ENCODE data around the gene ANGPTL5. TPM values are rescaled to one million over a fixed set of nuclear protein-coding genes. Genes with fewer than 3 reads are reported as not detected.
"Not testable (repeated sequence)": the region's sequence is repeated elsewhere in the genome, so short reads cannot be mapped to it uniquely, and the experiment has no call there.

The ANGPTL5 gene
- polyA plus RNA-seq (2014; cell fraction: cytosol; rRNA removed), result not detected in 2 replicates
- polyA plus RNA-seq (2014; cell fraction: nucleus; rRNA removed), result not detected in 2 replicates

DNA sequence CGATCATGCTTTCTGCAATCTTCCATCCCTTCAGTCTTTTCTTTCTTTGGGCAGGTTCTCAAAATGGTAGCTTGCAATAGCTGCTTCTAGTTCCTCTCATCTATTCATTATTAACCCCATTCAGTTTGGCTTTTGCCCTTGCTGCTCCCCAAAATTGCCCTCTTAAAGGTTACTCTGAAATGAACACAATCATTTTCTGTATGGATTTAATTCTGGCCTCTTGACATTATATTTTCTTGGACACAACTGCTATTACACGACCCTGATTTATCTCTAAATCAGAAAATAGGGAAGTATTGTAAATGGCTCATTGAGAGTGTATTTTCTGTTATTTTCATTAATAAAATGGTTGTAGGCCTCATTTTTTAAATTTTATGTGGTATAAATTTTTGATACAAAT is at the start of gene ANGPTL5:
Gene ANGPTL5 (minus strand): TSS at position 101 of the 400 bp plus-strand sequence. CDS start 8,613 bp downstream, outside the sequence.
- no peak for DNase-seq (ENCODE audit: low spot score)

DNA sequence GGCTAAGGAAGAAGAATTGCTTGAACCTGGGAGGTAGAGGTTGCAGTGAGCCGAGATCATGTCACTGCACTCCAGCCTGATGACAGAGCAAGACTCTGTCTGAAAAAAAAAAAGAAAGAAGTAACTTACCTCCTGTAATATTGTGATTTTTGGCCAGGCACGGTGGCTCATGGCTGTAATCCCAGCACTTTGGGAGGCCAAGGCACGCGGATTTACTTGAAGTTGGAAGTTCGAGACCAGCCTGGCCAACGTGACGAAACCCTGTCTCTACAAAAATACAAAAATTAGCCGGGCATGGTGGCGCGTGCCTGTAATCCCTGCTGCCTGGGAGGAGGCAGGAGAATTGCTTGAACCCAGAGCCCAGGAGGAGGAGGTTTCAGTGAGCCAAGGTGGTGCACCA is 47.9 kb upstream of the ANGPTL5 start:
- not testable (repeated sequence) for DNase-seq (ENCODE audit: low spot score)

DNA sequence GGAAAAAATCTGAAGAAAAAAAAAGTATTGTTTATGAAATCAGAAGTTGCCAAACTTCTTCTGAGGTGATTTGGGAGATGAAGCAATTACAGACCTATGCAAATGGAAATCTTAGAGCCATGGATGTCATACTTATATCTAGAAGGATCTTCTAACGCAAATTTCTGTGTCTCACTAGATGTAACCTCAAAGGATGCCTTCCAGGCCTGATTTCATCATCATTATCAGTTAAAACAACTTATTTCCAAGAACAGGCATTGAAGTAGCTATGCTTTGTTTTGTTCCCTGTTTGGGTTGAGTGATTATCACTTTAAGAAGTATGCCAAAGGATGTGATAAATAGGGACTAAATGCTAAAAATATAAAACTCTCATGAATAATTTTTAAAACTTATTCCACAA is 43.9 kb upstream of the ANGPTL5 start:
- DNase-seq (ENCODE audit: low spot score), result no peak

DNA sequence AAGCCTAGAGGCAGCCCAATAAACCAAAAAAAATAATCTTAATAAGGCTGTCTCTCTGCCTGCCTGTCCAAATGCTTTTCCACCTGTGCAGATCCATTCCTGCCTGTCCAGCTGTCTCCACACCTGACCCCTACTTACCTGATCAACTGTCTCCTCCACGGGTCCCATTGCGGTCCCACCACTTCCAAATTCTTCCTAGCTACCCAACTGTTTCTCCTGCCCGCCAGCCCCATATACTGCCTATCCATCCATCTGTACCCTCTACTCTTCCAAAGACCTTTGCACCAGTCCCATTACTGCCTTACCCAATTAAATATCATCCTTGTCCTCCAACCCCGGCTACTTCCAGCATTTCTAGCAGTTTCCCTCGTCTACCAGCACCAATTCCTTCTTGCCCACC is 39.4 kb upstream of the ANGPTL5 start:
- no peak for DNase-seq (ENCODE audit: low spot score)

DNA sequence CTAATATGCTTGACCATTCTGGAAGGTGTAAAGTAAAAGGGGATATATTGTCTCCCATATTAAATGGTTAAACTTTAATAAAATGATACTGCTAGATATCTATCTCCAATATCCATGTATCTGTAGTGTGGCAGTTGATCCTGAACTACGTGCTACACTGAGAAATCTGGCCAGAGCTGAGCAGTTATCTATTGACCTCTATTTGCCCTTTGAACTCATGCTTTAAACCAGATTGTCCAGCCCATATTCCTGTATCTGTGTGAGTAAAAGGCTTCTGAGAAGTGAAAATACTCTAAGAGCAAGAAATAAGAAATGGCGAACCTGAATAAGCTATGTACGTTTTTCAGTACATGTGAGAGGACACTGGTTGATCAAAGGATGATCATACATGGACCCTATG is 39.0 kb upstream of the ANGPTL5 start:
- no peak for DNase-seq (ENCODE audit: low spot score)

DNA sequence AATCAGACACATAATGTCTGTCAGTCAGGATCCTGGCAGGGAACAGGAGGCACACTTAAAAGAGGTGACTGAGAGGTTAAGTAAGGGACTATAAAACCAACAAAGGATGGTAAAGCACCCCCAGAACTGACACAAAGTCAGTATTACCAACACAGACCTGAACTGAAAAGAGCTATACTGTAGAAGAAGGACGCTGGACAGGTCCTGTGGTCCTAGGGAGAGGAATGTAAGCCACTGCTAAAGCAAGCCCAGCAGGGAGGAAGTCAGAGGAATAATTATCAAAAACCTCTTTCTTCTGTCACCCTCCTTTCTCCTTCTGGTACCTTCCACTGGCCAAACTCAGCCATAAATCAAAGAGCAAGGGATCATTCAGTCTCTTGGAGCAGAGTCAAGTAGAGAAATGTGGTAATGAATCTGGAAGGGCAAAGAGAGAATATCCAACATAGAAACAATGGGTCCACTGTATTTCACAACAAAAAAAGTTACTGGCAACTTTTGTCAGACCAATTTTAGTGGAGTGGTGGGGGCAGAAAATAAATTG is 33.4 kb upstream of the ANGPTL5 start:
- no peak for DNase-seq (ENCODE audit: low spot score)

DNA sequence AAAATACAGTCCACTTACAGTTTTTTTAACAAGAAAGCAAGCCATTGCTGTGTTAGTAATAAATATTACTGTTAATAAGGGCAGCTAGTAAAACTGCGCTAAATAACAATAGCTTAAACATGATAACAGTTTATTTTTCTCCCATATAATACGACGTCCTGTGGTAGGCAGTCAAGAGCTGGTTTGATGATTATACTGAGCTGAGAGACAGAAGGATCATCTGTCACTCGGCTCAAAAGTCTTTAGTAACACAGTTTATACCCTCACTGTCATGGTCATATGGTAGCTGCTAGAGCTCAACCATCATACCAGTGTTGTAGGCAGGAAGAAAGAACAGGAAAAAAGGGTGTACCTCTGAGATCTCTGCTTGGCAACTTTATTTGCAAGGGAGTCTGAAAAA is 29.1 kb upstream of the ANGPTL5 start:
- no peak for DNase-seq (ENCODE audit: low spot score)

DNA sequence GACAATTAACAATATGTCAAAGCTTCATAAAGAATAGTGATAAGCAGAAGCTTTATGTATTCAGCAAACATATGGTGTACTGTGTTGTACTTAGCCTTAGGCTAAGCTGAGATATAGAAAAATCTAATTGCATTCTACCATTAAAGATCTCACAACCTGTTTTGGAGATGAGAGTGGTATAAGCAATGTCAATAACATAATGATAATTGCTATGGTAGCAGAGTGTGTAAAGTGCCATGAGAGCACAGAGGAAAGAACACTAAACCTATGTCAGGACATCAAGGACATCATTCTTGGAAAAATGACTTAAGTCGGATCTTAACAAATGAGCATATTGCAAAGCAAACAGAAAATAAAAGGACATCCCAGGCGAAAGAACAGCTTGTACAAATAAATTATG is 28.6 kb upstream of the ANGPTL5 start:
- no peak for DNase-seq (ENCODE audit: low spot score)

DNA sequence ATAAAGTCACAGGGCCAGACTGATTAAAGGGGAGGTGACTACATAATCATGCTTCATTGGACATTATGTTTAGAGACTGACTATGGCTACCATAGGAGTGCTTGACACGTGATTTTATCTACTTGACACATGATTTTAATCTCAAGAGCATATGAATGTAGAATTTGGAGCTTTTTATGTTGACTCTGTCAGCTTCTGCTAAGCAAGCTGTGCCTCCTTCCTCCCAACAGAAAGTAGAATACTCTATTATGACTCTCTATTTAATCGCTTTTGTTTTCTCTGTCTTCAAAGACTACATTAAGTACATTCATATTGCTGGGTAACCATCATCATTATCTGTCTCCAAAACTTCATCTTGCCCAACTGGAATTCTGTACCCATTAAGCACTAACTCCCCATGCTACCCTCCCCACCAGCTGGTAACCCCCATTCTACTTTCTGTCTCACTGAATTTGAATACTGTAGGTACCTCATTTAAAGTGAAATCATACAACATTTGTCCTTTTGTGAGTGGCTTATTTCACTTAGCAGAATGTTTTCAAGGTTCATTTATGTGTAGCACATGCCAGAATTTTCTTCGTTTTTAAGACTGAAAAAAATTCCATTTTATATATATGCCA is 24.7 kb upstream of the ANGPTL5 start:
- DNase-seq (ENCODE audit: low spot score), result no peak

DNA sequence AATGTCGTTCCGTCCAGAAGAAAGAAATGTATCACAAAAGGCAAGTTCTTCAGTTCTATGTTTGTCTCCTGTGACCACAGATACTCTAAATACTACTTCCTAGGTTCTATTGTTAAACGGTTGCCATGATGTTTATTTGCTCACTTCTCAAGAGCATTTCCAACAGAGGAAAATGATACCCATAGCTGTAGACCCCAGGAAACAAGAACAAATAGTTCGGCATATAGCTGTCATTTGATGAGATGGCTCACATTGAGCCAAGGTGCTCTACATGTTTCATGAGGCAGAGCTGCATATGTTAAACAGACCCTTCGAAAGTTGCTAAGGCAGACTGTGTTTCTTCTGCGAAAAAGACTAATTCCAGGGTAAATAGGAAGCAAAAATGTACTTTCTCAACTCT is 15.4 kb upstream of the ANGPTL5 start:
- DNase-seq (ENCODE audit: low spot score), result no peak

DNA sequence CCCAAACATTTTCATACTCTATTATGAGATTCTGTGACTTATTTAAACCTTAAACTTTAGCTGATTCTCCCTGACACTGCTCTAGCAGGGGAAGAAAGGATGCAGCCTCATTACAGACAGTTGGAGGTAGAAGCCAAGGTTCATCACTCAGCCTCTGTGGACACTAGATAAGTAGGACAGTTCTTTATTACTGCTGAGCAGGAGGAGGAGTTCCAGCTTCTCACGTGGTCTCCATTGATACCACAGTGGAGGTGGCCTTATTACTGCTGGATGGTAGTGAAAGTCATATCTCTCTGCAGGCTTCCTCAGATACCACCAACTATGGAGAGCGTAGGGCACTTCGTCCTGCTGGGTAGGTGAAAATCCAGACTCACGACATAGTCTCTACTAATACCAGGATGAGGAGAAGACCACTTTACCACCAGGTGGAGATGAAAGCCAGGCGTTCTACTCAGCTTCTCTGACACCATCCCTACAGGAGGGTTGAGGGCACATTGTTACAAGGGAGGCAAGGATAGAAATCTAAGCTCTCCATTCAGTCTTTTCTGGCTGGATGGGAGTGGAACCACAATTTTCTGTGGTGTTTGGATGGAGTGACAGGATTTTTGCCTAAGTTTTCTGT is 13.1 kb upstream of the ANGPTL5 start:
- DNase-seq (ENCODE audit: low spot score), result no peak

DNA sequence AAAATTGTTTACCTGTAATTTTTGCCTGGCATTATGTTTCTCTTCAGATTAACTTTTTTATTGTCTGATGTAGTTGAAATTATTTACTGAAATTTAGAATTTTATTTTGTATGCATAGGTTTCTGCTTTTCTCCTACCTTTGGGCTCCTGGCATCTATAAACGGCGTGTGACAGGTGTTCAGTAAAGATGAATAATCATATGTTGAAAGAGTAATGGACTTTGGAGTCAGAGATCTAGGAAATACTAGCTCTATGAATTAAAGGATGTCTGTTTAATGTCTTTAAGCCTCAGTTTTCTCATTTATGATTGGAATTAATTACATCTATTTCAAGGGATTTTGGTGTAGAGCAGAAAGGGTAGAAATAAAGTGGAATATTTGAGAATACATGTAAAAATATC is 7.2 kb upstream of the ANGPTL5 start:
- DNase-seq (ENCODE audit: low spot score), result no peak

DNA sequence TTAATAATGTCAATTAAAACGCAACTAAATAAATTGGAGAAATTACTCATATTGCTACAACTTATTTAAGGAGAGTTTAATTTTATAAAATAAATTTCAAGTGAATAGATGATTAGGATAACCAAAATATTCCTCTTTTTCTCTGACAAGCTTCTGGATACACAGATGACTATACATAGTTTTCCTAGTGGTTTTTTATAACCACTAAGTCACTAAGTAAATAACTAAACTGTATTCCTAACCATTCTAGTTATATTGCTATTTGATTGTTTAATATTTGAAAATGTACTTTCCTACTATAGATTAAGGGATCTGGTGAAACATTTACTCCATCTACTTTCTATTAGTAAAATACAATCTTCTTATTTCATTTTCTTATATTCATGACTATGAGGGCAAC is 4.7 kb upstream of the ANGPTL5 start:
- no peak for DNase-seq (ENCODE audit: low spot score)

DNA sequence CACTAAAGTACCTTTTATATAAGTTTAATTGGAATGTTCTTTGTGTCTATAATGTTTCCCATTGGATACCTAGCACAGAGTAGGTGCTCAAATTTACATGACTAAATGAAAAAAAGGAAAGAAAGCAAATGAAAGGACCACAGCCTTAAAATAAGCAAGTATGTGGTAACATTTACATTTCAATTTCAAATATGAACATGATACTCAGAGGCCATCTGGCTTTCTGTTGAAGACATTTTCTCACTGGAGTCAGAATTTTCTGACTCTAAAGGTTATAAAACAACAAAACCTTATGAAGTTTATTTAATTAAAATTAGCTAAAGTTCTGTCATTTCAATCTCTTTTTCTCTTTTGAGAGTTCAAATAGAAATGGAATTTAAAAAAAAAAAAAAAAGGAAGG is 904 bp upstream of the ANGPTL5 start:
- no peak for DNase-seq (ENCODE audit: low spot score)

DNA sequence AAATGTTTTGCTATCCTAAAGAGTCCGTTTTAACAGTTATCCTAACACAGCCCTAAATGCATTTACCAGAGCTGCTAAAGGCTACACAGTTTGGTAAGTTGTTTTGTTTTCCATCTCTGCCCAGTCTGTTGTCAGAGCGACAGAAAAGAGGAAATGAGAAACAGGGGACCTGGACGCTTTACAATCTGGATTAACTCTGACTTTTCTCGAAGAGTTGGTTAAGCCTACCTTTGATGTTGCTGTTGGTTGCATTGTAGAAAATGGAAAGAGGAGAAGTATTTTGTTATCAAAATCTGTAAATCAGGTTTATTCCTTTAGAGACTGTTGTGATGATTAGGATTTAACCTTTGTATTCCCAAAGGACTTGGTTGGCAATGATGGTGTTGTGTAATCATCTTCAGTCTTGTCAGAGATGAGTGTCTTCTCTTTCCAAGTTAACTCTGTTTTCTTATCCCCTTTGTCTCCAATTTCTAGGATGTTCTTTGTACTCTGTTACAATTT is 481 bp downstream of the ANGPTL5 start:
- DNase-seq (ENCODE audit: low spot score), result peak; percentile 8

DNA sequence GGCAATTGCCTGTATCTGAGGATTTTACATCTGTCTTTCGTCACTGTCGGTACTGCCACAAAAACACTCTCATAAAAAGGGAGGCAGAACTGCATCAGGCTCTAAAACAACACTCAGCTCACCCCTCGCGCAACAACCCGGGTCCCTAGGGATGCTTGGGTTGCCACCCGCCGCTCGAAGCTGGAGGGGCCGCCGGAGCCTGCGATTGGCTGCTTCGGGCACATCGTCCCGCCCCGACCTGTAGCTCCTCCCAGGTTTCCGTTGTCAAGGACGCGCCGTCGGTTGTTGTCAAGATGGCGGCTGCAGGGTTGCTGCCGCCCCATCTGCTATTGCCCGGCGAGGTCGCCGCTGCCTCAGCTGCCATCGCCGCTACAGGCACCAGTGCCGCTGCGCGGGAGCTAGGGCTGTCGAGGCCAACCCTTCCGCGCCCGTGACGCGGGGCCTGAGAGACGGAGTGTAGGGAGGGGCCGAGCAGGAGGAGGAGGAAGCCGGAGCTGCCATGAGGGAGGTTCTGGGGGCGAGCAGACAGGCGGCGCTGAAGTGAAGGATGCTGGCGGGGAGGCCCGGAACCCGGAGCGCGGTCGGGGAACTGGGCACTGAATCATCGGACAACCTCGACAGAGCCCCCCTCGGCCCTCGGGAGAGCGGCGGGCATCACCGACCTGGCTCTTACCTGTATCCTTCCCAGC is 1.4 kb downstream of the ANGPTL5 start, which contains the start of gene CEP126:
Gene CEP126 (plus strand): TSS at position 273 of the 689 bp plus-strand sequence. CDS start 275 bp downstream, at position 548.
- peak; percentile 92 for DNase-seq (ENCODE audit: low spot score)

DNA sequence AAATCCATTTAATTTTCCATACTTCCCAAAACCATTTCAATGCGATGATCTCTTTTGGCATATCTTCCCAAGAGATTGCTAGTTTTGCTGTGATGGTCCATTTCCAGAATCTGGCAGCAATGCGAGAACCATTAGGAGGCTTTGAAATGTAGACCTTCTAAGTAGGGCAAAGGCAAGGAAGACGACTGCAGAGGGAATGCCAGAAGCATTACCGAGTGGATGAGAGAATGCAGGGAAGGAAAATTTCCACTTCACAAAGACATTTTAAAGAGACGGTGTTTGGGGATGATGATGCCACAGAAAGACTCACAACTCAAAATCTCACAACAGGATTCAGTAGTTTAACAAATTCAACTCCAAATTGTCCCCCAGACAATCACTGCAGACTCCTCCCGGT is 2.0 kb downstream of the ANGPTL5 start:
- DNase-seq (ENCODE audit: low spot score), result no peak

DNA sequence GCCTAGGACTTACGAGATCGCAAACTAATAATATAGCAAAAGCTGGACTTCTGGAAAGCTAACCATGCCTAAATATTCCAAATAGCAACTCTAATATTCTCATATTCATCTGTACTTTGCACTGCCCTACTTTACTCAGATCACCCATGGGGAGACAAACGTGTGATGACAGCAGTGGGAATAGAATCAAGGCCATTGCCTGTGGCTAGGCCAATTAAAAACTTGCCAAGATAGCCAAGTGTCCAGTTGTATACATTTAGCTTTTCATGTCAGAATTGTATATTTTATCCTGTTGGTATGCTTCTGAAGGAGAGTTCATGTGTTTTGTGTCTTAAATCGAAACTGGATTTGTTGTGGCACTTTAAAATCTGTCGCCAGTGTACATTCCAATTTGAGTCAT is 2.7 kb downstream of the ANGPTL5 start:
- no peak for DNase-seq (ENCODE audit: low spot score)

DNA sequence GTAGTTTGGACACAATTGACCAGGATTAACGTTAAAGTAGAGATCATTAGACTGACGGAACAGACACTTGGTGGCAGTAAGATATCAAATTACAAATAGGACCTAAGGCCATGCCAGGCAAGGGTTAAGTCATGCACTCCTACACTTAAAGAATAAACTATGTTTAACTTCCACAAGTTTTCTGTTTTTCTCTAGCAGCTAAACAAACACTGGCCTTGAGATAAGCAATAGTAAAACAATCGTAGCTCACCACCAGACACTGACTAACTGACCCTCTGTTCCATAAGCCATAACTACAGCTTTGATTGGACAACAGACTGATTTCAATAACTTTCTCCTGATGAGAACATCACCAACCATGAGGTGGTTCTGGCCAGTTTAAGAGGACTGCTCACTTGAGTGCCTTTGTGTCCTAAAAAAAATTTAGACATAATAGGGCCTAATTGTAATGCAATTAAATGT is 3.5 kb downstream of the ANGPTL5 start:
- DNase-seq (ENCODE audit: low spot score), result no peak

DNA sequence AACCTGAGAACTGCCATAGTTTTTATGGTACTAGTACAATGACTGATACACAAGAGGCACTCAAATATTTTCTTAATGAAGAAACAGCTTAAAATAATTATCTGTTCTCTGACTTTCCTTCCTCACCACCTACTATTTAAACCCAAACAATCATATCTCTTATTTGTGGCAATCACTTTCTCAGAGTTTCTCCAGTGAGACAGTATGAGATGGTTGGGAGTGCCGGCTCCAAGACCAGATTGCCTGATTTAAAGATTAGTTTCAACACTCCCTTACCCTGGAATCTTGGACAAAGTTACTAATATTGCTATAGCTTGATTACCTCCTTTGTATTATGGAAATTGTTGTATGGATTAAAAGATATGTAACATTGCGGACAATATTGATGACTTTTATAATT is 7.2 kb downstream of the ANGPTL5 start:
- no peak for DNase-seq (ENCODE audit: low spot score)

DNA sequence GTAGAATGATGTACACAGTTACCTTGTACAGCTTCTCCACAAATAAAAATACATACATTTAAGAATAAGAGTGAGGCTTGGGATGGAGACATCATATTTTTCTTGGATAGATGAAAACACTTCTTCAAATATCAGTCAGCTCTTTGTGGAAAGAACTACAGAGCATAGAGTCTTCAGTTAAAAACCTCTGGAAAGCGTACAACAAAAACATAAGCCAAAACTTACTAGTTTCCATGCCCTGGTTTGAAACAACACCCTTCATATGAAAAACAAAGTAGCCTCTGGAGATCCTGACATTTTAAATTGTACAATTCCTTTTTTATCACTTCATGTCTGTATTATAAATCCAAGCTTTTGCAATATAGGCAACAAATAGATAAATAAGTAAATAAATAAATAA is 8.5 kb downstream of the ANGPTL5 start:
- DNase-seq (ENCODE audit: low spot score), result no peak

DNA sequence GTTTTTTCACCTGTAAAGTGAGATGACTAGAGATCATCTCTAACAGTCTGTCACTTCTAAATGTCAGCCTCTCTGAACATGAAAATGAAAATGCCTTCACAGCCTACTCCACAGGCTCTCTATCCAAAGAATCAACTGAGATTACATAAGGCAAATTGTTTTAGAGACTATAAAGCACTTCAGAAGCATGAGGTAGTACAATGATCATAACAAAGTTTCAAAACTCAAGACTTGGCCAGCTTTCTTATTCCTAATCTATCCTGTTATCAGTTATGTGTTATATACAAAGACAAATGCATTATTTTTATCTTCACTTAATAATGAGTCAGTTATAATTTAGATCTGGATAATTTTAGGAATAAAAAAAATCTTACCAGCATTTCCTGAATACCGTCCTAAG is 21.8 kb downstream of the ANGPTL5 start:
- no peak for DNase-seq (ENCODE audit: low spot score)
